HEK293 (cell line): ENCODE data around the gene DCPS.

Experiments used
- KLF16 ChIP-seq: fragments of 450-650 bp; formaldehyde crosslinking; IDR thresholded peaks from 2 replicates; pipeline ENCODE4 v1.5.1; 2017; ENCODE audit warnings: missing biosample characterization, missing genetic modification characterization
- SP3 ChIP-seq: fragments of 450-650 bp; formaldehyde crosslinking; IDR thresholded peaks from 2 replicates; pipeline ENCODE4 v1.5.1; 2016; ENCODE audit warnings: missing biosample characterization, missing genetic modification characterization
- ZBTB1 ChIP-seq: fragments of 450-650 bp; formaldehyde crosslinking; IDR thresholded peaks from 2 replicates; pipeline ENCODE4 v1.5.1; 2016; ENCODE audit warnings: missing biosample characterization, missing genetic modification characterization
- ZNF174 ChIP-seq: fragments of 450-650 bp; formaldehyde crosslinking; IDR thresholded peaks from 2 replicates; pipeline ENCODE4 v1.5.0; 2017; ENCODE audit warnings: missing biosample characterization, mild to moderate bottlenecking, missing genetic modification characterization
- ZNF184 ChIP-seq: fragments of 450-650 bp; IDR thresholded peaks from 2 replicates; pipeline ENCODE4 v1.5.1; 2018; ENCODE audit warnings: missing biosample characterization, mild to moderate bottlenecking, missing genetic modification characterization
- ZNF23 ChIP-seq: fragments of 450-650 bp; formaldehyde crosslinking; IDR thresholded peaks from 2 replicates; pipeline ENCODE4 v1.5.1; 2016; ENCODE audit warnings: missing biosample characterization, missing genetic modification characterization, borderline replicate concordance
- ZNF510 ChIP-seq: fragments of 450-650 bp; formaldehyde crosslinking; IDR thresholded peaks from 2 replicates; pipeline ENCODE4 v1.5.1; 2018; ENCODE audit warnings: mild to moderate bottlenecking, missing genetic modification characterization, missing biosample characterization; ENCODE audit not compliant: insufficient replicate concordance
- ZNF707 ChIP-seq: fragments of 450-650 bp; formaldehyde crosslinking; IDR thresholded peaks from 2 replicates; pipeline ENCODE4 v1.5.1; 2016; ENCODE audit warnings: missing biosample characterization, missing genetic modification characterization
- ZNF768 ChIP-seq: fragments of 450-650 bp; formaldehyde crosslinking; IDR thresholded peaks from 2 replicates; pipeline ENCODE4 v1.5.1; 2018; ENCODE audit warnings: missing biosample characterization, mild to moderate bottlenecking, missing genetic modification characterization
- TF ChIP-seq, protein P1 (sequence below): fragments of 450-650 bp; formaldehyde crosslinking; IDR thresholded peaks from 2 replicates; pipeline ENCODE4 v1.5.1; 2016; ENCODE audit warnings: missing biosample characterization, missing genetic modification characterization
- TF ChIP-seq, protein P2 (sequence below): sonication (generic); formaldehyde crosslinking; IDR thresholded peaks from 2 replicates; pipeline ENCODE4 v1.8.1; 2022; ENCODE audit warnings: mild to moderate bottlenecking, moderate library complexity, missing genetic modification reagents
- TF ChIP-seq, protein P3 (sequence below): fragments of 450-650 bp; formaldehyde crosslinking; IDR thresholded peaks from 2 replicates; pipeline ENCODE4 v1.5.1; 2016; ENCODE audit warnings: missing biosample characterization, missing genetic modification characterization

DNA sequence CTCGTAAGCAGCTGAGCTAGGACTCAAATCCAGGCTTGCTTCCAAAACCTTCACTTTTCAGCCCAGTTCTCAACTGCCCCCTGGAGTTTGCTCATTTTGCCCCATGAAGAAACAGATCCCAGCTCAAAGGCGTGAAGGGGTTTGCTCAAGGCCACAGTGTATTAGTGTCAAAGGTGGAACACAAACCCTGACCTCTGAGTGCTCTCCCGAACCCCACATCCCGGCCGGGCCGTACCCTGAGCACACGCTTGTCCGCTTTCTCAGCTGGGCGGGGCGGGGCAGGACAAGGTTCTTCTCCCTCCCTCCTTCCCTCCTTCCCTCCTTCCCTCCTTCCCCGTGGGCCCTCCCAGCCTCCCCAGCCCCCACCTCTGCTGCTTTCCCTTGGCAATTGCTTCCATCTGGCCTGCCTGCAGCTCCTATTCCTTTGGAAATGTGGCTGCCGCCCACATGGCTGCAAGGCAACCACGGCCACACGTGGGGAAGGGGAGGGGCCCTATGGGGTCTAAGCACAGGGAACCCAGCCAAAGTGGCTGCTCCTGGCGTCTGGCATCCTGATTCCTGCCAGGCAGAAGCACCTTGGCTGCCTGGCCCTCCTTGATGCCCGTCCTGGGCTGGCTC is 55.7 kb downstream of the DCPS start:
- TF ChIP-seq, protein P1, sequence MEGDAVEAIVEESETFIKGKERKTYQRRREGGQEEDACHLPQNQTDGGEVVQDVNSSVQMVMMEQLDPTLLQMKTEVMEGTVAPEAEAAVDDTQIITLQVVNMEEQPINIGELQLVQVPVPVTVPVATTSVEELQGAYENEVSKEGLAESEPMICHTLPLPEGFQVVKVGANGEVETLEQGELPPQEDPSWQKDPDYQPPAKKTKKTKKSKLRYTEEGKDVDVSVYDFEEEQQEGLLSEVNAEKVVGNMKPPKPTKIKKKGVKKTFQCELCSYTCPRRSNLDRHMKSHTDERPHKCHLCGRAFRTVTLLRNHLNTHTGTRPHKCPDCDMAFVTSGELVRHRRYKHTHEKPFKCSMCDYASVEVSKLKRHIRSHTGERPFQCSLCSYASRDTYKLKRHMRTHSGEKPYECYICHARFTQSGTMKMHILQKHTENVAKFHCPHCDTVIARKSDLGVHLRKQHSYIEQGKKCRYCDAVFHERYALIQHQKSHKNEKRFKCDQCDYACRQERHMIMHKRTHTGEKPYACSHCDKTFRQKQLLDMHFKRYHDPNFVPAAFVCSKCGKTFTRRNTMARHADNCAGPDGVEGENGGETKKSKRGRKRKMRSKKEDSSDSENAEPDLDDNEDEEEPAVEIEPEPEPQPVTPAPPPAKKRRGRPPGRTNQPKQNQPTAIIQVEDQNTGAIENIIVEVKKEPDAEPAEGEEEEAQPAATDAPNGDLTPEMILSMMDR (tag by site-specific recombination), result no peak
- TF ChIP-seq ZNF23 (tag by site-specific recombination) (no peak), ZNF707 (tag by site-specific recombination) (no peak), ZNF768 (tag by site-specific recombination) (no peak), ZNF174 (no peak), ZBTB1 (tag by site-specific recombination) (no peak), ZNF184 (tag by site-specific recombination) (no peak), KLF16 (tag by site-specific recombination) (no peak), SP3 (tag by site-specific recombination) (no peak), ZNF510 (tag by site-specific recombination) (no peak)
- TF ChIP-seq, protein P2, sequence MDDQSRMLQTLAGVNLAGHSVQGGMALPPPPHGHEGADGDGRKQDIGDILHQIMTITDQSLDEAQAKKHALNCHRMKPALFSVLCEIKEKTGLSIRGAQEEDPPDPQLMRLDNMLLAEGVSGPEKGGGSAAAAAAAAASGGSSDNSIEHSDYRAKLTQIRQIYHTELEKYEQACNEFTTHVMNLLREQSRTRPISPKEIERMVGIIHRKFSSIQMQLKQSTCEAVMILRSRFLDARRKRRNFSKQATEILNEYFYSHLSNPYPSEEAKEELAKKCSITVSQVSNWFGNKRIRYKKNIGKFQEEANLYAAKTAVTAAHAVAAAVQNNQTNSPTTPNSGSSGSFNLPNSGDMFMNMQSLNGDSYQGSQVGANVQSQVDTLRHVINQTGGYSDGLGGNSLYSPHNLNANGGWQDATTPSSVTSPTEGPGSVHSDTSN (CRISPR knock-in tag), result no peak
- TF ChIP-seq, protein P3, sequence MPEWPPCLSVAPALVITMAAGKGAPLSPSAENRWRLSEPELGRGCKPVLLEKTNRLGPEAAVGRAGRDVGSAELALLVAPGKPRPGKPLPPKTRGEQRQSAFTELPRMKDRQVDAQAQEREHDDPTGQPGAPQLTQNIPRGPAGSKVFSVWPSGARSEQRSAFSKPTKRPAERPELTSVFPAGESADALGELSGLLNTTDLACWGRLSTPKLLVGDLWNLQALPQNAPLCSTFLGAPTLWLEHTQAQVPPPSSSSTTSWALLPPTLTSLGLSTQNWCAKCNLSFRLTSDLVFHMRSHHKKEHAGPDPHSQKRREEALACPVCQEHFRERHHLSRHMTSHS (tag by site-specific recombination), result no peak
